H4 (cell line): Measurements from ENCODE around the gene ACTR10. TPM values are rescaled to one million over a fixed set of nuclear protein-coding genes. Genes with fewer than 3 reads are reported as not detected.
"Not testable (repeated sequence)": the region's sequence is repeated elsewhere in the genome, so short reads cannot be mapped to it uniquely, and the experiment has no call there.

Experiments used
- DNase-seq: peaks from one replicate; pipeline ENCODE4 v3.0.0-alpha.2; 2015; ENCODE audit warnings: low spot score
- total RNA-seq: library from RNA; depleted of rRNA; stranded (reverse); fragments of >200 nt; shearing (Covaris generic); gene quantifications from 2 replicates; pipeline ENCODE4 v1.2.3, GENCODE V29; 2014

The ACTR10 gene
- total RNA-seq, 1 experiment from 2014 or later = 87.7 TPM

GRCh38 chr14:58216544-58216943 is 16.6 kb downstream of the ACTR10 start:
- DNase-seq = no peak

GRCh38 chr14:58227096-58227819 is 27.3 kb downstream of the ACTR10 start:
- DNase-seq = no peak

DNA sequence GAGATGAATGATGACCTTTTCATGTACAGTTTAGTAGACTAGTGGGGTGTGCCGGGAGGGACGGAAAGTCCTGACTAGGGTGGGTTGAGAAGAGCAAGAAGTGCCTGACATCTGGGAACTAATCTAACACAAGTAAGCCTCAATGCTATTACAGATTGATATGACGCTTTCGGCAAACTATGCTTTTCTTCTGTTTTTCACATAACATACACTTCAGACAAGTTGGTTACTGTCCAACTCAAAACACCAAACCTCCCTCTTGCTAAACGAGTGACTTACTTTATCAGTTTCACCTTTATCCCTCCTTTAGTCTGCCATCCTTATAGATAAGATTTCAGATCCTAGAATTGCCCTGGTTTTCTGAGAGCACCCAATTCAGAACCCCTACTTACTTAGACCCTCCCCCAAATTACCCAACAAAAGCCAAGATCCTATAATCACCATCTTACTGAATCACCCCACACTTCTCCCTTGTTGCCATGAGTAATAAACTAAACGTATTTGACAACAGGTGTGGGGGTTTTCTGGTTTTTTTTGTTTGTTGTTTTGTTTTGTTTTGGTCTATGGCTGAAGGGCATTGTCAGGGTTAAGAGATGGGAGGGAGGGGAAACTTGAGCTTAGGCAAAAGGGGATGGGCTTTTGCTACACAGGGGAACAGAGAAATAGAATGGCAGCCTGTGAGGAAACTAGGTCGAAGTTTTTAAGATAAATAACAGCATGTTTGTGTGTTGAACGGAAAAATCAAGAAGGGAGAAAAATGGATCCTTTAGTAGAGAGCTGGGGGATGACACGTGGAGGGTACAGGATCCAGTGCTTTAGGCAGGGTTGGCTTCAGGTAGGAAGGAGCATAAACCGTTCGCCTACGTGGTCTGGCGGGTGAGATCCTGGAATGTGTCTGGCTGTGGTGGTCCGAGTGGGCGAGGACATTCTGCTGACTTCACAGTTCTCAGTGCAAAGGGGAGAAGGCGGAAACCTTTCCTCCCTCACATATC is 38.6 kb downstream of the ACTR10 start:
- no peak for DNase-seq

DNA sequence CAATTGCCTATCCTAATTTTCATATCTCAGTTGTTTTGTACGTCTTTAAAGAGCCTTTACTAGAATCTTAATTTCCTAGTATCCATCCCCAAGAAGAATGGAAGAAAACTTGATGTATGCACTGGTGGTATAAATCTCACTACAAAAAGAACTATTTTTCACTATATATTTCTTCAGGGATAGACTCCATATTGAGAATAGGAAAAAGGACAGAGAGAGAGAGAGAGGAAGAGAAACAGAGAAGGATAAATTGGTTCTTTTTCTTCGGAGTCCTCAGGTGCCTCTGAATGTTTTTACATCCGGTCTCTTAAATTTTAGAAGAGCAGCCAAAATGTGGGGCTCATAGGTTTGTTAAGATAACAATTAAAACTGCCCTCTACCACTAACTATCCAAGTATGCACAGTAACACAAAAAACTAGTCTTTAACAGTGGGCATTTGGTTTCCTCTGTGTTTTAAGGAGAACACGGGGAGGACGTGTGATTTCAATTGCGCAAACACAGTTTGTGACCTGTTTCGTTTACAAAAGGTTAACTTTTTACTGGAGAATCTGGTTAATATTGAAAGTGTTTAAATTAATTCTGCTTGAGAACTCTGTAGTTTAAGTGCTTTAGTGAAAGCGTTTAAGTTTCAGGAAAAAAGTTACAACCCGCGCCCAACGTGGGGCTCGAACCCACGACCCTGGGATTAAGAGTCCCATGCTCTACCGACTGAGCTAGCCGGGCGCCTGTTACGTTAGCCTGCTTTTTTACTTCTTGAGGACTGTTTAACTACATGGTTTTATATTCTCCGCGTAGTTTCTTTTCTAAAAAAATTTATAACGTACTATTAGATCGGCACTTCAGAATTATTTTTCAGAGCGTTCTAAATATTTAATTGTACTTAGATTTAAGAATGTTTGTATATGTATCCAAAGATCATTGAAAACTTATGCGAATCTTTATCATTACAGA is 39.6 kb downstream of the ACTR10 start:
- DNase-seq = peak; percentile 44

DNA sequence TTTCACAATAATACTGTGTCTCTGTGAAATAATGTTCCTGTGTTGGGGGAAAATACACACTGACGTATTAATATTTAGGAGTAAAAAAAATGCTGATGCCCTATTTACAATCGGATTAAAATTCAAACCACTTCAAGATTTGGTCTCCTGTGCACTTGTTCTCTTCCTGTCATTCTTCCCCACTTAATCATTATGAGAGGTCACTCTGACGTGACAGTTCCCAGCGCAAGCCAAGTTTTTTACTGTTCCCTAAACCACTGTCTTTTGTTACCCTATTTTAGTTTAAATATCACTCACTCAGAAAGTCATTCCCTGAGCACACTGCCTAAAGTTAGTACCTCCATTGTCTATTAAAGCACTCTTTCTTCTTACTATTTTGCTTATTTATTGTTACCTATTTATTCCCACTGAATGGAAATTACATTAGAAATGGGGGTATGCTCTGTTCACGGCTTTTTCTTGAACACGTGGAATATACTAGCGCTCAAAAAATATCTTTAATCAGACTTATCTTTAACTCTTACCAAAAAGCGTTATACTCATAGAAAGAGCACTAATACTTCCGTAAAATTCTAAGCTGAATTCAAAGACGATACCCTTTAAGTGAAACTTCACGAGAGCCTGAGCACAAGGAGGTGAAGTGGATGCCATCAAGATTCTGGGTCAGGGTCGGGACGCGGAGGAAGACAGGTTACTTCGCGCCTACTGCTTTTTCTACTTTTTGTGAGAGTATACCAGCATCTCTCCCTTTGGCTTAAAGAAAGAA is 44.0 kb downstream of the ACTR10 start:
- peak; percentile 17 for DNase-seq

GRCh38 chr14:58244556-58245387 is 44.8 kb downstream of the ACTR10 start, which contains the start of gene PSMA3:
PSMA3 (plus strand) TSS chr14:58244843; CDS start chr14:58244921, 78 bp downstream.
- peak; percentile 96 for DNase-seq

DNA sequence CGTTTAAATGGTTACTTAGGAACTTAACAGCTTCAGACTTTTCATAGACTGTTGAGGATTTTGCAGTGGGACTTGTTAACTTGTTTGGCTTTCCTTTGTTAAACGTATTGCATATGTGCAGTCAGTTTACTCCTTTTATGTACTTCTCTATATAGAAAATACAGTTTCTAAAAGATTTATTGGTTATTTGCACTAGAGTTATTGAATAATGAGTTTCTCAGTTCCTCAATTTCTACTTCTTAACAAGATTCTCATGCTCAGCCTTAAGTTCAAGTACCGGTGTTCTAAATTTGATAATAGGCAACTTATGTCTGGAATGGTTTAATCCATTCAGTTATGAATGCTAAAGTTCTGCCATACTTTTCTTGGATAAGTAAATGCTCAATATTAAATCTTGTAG is 45.6 kb downstream of the ACTR10 start:
- DNase-seq = no peak

DNA sequence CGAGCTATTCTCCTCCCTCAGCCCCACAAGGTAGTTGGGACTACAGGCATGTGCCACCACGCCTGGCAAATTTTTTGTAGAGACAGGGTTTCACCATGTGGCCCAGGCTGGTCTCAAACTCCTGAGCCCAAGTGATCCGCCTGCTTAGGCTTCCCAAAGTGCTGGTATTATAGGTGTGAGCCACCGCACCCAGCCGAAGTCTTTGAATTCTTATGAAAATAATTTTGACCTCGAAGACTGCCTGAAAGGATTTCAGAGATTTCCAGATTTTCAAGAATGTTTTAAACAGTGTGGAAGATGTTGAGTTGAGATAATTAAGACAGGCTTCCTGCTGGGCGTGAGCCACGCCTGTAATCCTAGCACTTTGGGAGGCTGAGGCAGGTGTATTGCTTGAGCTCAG is 49.7 kb downstream of the ACTR10 start:
- no peak for DNase-seq

- no peak for DNase-seq
Measured at GRCh38 chr14:58258156-58258555, 58.2 kb downstream of the ACTR10 start.

DNA sequence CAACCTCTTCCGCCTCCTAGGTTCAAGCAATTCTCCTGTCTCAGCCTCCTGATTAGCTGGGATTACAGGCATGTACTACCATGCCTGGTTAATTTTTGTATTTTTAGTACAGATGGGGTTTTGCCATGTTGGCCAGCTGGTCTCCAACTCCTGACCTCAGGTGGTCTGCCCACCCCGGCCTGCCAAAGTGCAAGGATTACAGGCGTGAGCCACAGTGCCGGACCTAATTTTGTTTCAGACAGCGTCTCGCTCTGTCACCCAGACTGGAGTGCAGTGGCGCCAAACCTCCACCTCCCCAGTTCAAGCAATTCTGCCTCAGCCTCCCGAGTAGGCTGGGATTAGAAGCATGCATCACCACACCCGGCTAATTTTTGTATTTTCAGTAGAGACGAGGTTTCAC is 62.1 kb downstream of the ACTR10 start:
- DNase-seq = not testable (repeated sequence)

- no peak for DNase-seq
Measured at GRCh38 chr14:58265401-58265800, 65.5 kb downstream of the ACTR10 start.

DNA sequence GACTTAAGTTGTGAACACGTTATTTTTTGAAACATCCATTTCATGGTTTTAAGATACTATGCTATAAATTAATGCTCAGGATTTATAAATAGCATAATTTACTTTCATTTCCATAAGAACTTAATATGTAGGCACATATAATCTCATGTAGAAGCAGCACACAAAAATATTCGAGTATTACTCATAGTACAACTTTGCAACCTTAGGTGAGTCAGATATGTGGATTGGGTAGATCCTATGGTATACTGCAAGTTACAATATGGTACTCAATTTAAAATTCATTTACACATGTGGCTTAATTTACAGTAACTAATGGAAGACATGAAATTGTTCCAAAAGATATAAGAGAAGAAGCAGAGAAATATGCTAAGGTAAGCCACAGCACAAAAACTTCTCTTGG is 70.7 kb downstream of the ACTR10 start:
- DNase-seq = no peak

GRCh38 chr14:58272588-58273372 is 72.8 kb downstream of the ACTR10 start:
- peak; percentile 16 for DNase-seq

GRCh38 chr14:58274881-58275280 is 74.9 kb downstream of the ACTR10 start:
- no peak for DNase-seq

DNA sequence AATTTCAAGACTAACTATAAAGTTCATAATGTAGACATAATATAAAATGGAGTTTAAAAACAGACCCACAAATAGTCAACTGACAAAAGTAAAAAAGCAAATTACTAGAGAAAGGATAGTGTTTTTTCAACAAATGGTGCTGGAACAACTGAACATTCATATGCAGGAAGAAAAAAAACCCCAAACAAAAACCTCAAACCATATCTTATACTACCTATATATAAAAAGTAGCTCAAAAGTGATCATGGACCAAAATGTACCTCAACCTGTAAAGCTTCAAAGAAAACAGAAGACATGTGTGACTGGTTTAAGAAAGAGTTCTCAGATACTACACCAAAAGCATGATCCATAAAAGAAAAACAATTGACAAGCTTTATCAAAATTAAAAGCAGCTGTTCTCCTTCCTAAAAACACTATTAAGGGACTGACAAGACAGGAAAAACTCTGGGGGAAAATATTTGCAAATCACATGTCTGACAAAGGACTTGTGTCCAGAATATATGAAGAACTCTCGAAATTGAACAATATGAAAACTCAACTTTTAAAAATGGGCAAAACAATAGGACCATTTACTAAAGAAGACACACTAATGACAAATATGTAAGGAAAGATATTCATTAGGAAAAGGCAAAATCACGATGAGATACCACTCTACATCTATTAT is 75.7 kb downstream of the ACTR10 start:
- no peak for DNase-seq

GRCh38 chr14:58276208-58276607 is 76.3 kb downstream of the ACTR10 start:
- DNase-seq = no peak

DNA sequence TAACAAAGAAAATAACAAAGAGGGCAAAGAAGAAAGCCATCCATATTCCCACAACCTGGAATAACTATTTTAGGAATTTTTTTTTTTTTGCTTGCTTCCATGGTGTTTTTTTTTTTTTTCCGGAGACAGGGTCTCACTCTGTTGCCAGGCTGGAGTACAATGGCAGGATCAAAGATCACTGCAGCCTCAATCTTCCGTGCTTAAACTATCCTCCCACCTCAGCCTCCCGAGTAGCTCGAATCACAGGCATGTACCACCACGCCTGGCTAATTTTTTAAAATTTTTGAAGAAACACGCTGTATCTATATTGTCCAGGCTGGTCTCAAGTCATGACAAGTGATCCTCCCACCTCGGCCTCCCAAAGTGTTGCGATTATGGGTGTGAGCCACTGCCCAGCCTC is 78.2 kb downstream of the ACTR10 start:
- no peak for DNase-seq
